Erythroblast (primary cell): ENCODE measurements around the gene OR51B2.

Experiments
- GATA1 ChIP-seq: IDR thresholded peaks from 2 replicates; pipeline ENCODE4 v1.6.1; 2011; ENCODE audit warnings: low read depth, mild to moderate bottlenecking, control low read depth, low read length, moderate library complexity
- POLR2A ChIP-seq: IDR thresholded peaks from 2 replicates; pipeline ENCODE4 v1.6.1; 2011; ENCODE audit warnings: mild to moderate bottlenecking, low read length

GRCh38 chr11:5280582-5281102, 43.5 kb downstream of the OR51B2 start:
- TF ChIP-seq POLR2A (peak; percentile 72), GATA1 (peak; percentile 63)
